ENCODE data around the gene CREBRF.
A peak's percentile ranks its signal among the peaks of the same experiment; 100 is the strongest.
"Not testable (repeated sequence)": the region's sequence is repeated elsewhere in the genome, so short reads cannot be mapped to it uniquely, and the experiment has no call there.

Gene CREBRF

DNA sequence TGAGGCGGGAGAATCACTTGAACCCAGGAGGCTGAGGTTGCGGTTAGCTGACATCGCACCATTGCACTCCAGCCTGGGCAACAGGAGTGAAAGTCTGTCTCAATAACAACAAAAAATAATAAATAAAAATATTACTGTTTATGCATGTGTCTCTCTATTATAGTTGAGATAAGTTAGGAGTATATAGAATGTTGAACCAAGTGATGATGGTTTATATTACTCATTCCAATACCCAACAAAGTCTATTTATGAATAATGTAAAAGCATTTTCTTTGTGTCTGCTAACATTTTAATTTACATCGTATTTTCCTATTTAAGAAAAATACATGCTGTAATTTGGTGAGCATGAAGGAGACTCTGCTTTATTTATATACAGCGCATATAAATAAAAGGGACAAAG, 35.8 kb downstream of the CREBRF start:
- Mint-ChIP-seq H3K27ac (no peak overlapping the region), H3K27me3 (no peaks in the 10 kb centered on the region), H3K4me3 (no peak overlapping the region), H3K36me3 (peaks cover 2% of the 10 kb centered on the region), H3K9me3 (ENCODE audit: low read depth) (no peaks in the 10 kb centered on the region), H3K4me1 (ENCODE audit: low read depth) (peaks cover 37% of the 10 kb centered on the region)

DNA sequence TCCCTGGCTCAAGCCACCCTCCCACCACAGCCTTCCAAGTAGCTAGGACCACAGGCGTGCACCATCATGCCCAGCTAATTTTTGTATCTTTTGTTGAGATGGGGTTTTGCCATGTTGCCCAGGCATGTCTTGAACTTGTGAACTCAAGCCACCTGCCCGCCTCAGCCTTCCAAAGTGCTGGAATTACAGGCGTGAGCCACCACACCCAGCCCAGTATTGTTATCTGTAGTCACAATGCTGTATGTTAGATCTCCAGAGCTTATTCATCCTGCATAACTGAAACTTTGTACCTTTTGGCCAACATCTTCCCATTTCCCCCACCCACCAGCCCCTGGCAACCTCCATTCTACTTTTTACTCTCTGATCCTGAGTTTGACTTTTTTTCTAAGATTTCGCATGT, 37.5 kb downstream of the CREBRF start:
- Mint-ChIP-seq H3K9me3 (ENCODE audit: low read depth) (no peaks in the 10 kb centered on the region), H3K4me1 (ENCODE audit: low read depth) (peaks cover 51% of the 10 kb centered on the region), H3K36me3 (peaks cover 2% of the 10 kb centered on the region), H3K27ac (no peak overlapping the region), H3K27me3 (no peaks in the 10 kb centered on the region), H3K4me3 (no peak overlapping the region)

DNA sequence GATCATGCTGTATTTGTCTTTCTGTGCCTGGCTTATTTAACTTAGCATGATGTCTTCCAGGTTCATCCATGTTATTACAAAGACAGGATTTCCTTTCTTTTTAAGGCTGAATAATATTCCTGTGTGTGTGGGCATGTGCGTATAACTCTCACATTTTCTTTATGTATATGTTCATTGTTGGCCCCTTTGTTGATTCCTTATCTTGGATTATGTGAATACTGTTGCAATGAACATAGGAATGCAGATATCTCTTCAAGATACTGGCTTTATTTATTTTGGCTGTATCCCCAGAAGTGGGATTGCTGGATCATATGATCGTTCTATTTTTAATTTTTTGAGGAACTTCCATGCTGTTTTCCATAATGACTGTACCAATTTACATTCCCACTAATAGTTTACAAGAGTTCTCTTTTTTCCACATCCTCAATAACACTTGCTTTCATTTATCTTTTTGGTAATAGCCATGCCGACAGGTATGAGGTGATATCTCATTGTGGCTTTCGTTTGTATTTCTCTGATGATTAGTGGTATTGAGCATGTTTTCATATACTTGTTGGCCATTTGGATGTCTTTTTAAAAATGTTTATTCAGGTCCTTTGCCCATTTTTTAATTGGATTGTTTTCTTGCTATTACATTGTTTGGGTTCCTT, 38.0 kb downstream of the CREBRF start:
- Mint-ChIP-seq H3K27me3 (no peaks in the 10 kb centered on the region), H3K36me3 (peaks cover 2% of the 10 kb centered on the region), H3K4me3 (no peak overlapping the region), H3K4me1 (ENCODE audit: low read depth) (peaks cover 56% of the 10 kb centered on the region), H3K9me3 (ENCODE audit: low read depth) (no peaks in the 10 kb centered on the region), H3K27ac (no peak overlapping the region)

DNA sequence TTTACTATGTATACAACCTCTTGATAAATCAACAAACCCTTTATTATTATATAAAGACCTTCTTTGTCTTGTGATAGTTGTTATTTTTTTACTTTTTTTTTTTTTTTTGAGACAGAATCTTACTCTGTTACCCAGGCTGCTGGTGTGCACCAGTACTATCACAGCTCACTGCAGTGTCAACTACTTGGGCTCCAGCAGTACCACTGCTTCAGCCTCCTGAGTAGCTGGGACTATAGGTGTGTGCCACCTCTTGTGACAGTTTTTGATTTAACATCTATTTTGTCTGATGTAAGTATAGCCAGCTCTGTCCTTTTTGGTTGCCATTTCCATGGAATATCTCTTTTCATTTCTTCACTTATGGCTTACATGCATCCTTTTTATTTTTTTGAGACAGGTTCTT, 42.6 kb downstream of the CREBRF start:
- Mint-ChIP-seq H3K4me1 (ENCODE audit: low read depth) (peaks cover 59% of the 10 kb centered on the region), H3K27ac (peak overlapping the region; percentile 51), H3K36me3 (peaks cover 7% of the 10 kb centered on the region), H3K4me3 (no peak overlapping the region), H3K9me3 (ENCODE audit: low read depth) (no peaks in the 10 kb centered on the region), H3K27me3 (no peaks in the 10 kb centered on the region)

DNA sequence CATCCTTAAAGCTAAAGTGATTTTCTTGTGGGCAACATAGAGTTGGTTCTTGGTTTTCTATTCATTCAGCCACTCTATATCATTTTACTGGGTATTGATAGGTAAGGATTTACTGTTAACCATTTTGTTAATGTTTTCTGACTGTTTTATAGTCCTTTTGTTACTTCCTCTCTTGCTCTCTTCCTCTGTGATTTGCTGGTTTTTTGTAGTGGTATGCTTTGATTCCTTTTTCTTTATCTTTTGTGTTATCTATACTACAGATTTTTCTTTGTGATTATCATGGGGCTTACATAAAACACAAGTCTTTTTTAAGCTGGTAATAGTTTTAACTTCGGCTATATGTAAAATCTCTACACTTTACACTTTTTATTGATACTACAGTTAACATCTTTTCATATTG, 43.3 kb downstream of the CREBRF start:
- H3K4me3 Mint-ChIP-seq, result peak overlapping the region; percentile 27
- H3K9me3 Mint-ChIP-seq (ENCODE audit: low read depth), result no peaks in the 10 kb centered on the region
- H3K36me3 Mint-ChIP-seq, result peaks cover 7% of the 10 kb centered on the region
- H3K27me3 Mint-ChIP-seq, result no peaks in the 10 kb centered on the region
- peak overlapping the region; percentile 51 for H3K27ac Mint-ChIP-seq
- peaks cover 56% of the 10 kb centered on the region for H3K4me1 Mint-ChIP-seq (ENCODE audit: low read depth)

DNA sequence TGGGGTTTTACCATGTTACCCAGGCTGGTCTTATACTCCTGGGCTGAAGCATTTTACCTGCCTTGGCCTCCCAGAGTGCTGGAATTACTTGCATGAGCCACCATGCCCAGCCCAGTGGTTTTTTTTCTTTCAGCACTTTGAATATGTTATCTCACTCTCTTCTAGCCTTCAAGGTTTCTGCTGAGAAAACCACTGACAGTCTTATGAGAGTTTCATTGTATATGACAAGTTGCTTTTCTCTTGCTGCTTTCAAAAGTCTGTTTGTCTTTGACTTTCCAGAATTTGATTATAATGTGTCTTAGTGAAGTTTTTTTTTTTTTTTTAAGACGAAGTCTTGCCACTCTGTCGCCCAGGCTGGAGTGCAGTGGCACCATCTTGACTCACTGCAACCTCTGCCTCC, 45.1 kb downstream of the CREBRF start:
- H3K4me3 Mint-ChIP-seq, result no peak overlapping the region
- H3K27me3 Mint-ChIP-seq, result no peaks in the 10 kb centered on the region
- H3K36me3 Mint-ChIP-seq, result peaks cover 10% of the 10 kb centered on the region
- H3K27ac Mint-ChIP-seq, result no peak overlapping the region
- no peaks in the 10 kb centered on the region for H3K9me3 Mint-ChIP-seq (ENCODE audit: low read depth)
- peaks cover 58% of the 10 kb centered on the region for H3K4me1 Mint-ChIP-seq (ENCODE audit: low read depth)

DNA sequence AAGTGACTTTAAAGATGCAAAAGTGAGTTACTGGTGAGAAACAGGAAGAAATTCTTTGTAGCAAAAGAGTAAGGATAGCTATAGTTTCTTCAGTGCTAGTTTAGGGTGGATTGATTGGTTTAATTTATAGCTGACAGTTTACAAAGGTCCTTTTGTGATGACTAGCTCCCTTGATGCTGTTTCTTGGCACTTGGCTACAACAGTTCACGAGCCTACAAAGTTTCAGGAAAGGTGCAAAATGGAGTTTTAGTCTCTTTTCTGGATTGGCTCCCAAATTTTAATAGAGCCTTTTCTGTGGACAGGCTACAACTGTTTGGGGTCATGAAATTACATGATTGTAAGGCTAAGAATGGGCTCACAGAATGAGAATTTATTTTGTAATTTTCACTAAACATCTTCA, 47.3 kb downstream of the CREBRF start:
- no peak overlapping the region for H3K27ac Mint-ChIP-seq

DNA sequence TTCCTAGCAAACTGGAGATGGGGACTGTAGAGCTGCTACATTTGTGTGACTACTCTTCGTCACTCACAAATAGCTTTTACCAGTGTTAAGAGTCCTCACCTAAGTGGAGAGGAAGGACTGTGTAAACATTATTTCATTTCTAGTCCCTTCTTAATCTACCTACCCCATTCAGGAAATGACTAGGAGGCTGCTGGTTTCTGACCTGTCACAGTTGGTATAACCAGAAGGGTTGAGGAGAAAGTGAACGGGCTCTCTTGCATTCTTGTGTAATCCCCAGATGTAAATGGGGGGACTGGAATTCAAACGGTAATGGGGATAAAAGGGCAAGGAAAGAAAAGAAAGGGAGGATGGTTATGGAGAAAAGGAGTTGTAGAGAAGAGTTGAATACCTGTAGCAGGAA, 52.8 kb downstream of the CREBRF start:
- Mint-ChIP-seq H3K36me3 (peaks cover 8% of the 10 kb centered on the region), H3K9me3 (ENCODE audit: low read depth) (no peaks in the 10 kb centered on the region), H3K27me3 (no peaks in the 10 kb centered on the region), H3K4me1 (ENCODE audit: low read depth) (peaks cover 11% of the 10 kb centered on the region), H3K4me3 (no peak overlapping the region), H3K27ac (peak overlapping the region; percentile 46)

More for the DNA sequence above, 47.3 kb downstream of the CREBRF start:
- H3K36me3 Mint-ChIP-seq, result peaks cover 10% of the 10 kb centered on the region
- H3K27me3 Mint-ChIP-seq, result no peaks in the 10 kb centered on the region
- peaks cover 40% of the 10 kb centered on the region for H3K4me1 Mint-ChIP-seq (ENCODE audit: low read depth)
- H3K9me3 Mint-ChIP-seq (ENCODE audit: low read depth), result no peaks in the 10 kb centered on the region
- no peak overlapping the region for H3K4me3 Mint-ChIP-seq

DNA sequence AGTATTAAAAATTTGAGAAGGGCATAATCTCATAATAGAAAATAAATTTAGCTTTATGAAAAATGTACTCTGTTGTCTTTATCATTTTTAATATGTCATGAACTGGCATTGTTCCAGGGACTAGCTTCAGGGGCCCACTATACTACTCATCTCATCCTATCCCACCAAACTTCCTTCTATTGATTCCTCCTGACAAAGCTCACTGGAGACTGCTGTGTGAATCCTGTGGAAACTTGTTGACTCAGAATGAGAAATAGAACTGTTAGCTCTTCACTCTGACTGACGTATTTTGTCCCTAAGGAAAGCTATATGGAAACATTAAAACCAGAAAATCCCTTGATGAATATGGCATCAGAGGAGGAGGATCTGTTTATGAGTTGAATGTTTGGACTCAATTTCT, 58.4 kb downstream of the CREBRF start:
- no peak overlapping the region for H3K4me3 Mint-ChIP-seq
- H3K9me3 Mint-ChIP-seq (ENCODE audit: low read depth), result peaks cover 2% of the 10 kb centered on the region
- H3K36me3 Mint-ChIP-seq, result peaks cover 19% of the 10 kb centered on the region
- H3K27me3 Mint-ChIP-seq, result no peaks in the 10 kb centered on the region
- H3K27ac Mint-ChIP-seq, result peak overlapping the region; percentile 58
- H3K4me1 Mint-ChIP-seq (ENCODE audit: low read depth), result peaks cover 5% of the 10 kb centered on the region

DNA sequence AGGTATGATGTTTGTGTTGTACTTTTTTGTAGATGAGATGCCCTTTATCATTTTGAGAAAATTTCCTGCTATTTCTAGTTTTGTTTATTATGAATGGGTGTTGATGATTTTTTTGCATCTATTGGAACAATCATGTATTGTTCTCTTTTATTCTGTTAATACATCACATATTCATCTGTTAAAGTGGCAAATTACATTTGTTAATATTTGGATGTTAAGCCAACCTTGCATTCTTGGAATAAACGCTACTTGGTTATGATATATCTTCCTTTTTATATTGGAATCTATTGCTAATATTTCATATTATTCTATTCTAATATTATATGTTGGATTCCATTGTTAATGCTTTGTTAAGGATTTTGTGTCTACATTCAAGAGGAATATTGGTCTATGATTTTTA, 63.6 kb downstream of the CREBRF start:
- H3K4me1 Mint-ChIP-seq (ENCODE audit: low read depth), result peaks cover 2% of the 10 kb centered on the region
- no peaks in the 10 kb centered on the region for H3K27me3 Mint-ChIP-seq
- H3K4me3 Mint-ChIP-seq, result no peak overlapping the region
- peaks cover 3% of the 10 kb centered on the region for H3K9me3 Mint-ChIP-seq (ENCODE audit: low read depth)
- peaks cover 23% of the 10 kb centered on the region for H3K36me3 Mint-ChIP-seq
- no peak overlapping the region for H3K27ac Mint-ChIP-seq

DNA sequence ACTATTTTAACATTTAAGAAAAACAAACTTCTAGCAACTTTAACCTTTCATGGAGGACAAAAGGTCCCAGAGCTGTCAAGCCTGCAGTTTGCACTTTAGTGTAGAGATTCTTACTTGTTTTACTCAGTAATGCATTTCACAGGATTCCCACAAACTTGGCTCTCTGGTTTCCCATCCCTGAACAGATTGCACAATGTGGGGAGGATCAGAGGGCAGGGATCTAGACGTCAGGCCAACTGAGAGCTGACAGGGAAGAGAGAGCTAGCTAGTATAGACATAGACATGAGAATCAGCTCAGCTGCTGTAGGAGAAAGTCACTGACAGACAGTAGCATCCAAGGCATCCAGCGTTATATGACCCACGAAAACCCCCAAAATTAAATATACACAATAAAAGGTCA, 67.3 kb downstream of the CREBRF start:
- peaks cover 20% of the 10 kb centered on the region for H3K36me3 Mint-ChIP-seq
- H3K4me3 Mint-ChIP-seq, result no peak overlapping the region
- no peak overlapping the region for H3K27ac Mint-ChIP-seq
- H3K9me3 Mint-ChIP-seq (ENCODE audit: low read depth), result peaks cover 3% of the 10 kb centered on the region
- H3K4me1 Mint-ChIP-seq (ENCODE audit: low read depth), result peaks cover 2% of the 10 kb centered on the region
- H3K27me3 Mint-ChIP-seq, result no peaks in the 10 kb centered on the region

DNA sequence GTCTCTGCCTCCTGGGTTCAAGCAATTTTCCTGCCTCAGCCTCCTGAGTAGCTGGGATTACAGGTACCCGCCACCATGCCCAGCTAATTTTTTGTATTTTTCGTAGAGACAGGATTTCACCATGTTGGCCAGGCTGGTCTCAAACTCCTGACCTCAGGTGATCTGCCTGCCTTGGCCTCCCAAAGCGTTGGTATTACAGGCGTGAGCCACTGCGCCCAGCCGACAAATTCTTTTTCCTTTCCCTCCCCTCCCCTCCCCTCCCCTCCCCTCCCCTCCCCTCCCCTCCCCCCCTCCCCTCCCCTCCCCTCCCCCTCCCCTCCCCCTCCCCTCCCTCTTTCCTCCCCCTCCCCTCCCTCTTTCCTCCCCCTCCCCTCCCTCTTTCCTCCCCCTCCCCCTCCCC, 76.0 kb downstream of the CREBRF start:
- not testable (repeated sequence) for H3K27me3 Mint-ChIP-seq; H3K27ac Mint-ChIP-seq; H3K4me1 Mint-ChIP-seq (ENCODE audit: low read depth); H3K4me3 Mint-ChIP-seq; H3K9me3 Mint-ChIP-seq (ENCODE audit: low read depth); H3K36me3 Mint-ChIP-seq

DNA sequence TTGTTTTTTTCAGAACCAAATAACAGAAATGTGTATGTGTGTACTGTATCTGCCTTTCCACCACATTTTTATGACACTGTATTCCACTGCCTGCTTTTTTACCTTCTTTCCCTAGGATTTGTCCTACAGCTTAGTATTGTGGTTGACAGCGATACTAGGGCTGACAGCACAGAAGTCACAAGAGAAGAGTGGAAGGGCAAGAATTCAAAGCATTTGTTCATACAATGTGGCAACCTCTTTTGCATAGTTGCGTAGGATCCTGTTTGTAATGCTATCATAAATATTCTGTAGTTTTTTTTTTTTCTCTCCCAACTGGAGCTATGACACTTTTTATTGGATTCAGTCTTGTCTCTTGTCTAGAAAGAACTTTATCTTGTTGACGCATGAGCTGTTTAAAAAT, 82.6 kb downstream of the CREBRF start:
- Mint-ChIP-seq H3K27me3 (no peaks in the 10 kb centered on the region), H3K27ac (peak overlapping the region; percentile 50), H3K9me3 (ENCODE audit: low read depth) (no peaks in the 10 kb centered on the region), H3K36me3 (no peaks in the 10 kb centered on the region), H3K4me3 (no peak overlapping the region), H3K4me1 (ENCODE audit: low read depth) (peaks cover 2% of the 10 kb centered on the region)

DNA sequence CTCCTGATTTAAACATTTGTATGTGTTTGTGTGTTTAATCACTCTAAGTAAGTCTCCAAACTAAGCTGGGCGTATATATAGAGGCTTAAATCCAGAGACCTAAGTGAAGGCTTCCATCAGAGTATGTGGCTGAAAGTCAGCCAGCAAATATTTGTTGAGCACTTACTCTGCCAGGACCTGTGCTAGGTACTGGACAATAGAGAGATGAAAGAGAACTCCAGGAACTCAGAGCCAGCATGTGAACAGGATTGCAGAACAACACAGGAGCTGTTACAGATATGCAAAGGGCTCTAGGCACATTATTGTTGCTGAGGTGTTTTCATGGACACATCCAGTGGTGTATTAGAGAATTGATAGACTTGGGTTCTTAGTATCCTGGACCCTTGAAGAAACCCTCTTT, 83.5 kb downstream of the CREBRF start:
- no peak overlapping the region for H3K4me3 Mint-ChIP-seq

DNA sequence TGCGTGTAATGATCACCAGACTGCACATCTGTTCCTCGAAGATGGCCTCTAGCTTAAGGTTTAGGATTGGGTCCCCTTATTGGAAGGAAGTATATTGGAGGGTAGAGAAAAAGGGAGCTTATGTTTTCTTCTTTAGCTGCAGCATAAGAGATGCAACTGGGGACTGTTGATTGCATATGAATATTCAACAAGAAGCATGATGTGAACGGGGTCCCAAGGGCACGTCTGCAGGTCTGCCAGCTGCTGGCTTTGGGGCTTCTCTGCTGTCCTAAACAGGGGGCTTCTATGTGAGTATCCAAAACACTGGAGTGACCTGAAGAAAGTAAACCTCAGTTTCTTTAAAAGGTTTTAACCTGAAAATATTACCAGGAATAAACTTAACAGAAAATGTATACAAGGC, 84.6 kb downstream of the CREBRF start:
- no peak overlapping the region for H3K27ac Mint-ChIP-seq
- no peaks in the 10 kb centered on the region for H3K9me3 Mint-ChIP-seq (ENCODE audit: low read depth)
- no peak overlapping the region for H3K4me3 Mint-ChIP-seq

More for the DNA sequence above, 83.5 kb downstream of the CREBRF start:
- H3K4me1 Mint-ChIP-seq (ENCODE audit: low read depth), result peaks cover 6% of the 10 kb centered on the region
- H3K9me3 Mint-ChIP-seq (ENCODE audit: low read depth), result no peaks in the 10 kb centered on the region
- H3K27me3 Mint-ChIP-seq, result no peaks in the 10 kb centered on the region
- no peaks in the 10 kb centered on the region for H3K36me3 Mint-ChIP-seq
- no peak overlapping the region for H3K27ac Mint-ChIP-seq

DNA sequence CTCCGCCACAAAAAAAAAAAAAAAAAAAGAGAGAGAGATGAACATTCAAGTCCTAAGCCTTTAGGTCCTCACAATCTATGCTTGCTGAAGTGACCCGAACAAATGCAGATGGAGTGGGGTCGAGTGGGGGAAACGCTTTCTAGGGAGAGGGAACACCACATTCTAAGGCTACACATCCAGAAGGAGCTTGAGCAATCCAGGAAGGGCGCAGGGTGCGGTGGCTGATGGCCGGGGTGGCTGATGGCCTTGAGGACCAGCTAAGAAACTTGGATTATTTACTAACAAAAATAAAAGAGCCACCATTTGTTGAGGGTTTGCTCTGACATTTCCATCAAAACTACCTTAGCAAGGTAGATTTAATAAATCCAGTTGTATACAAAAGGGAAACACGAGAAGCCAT, 87.4 kb downstream of the CREBRF start:
- Mint-ChIP-seq H3K9me3 (ENCODE audit: low read depth) (no peaks in the 10 kb centered on the region), H3K27ac (peak overlapping the region; percentile 22), H3K4me3 (no peak overlapping the region), H3K36me3 (peaks cover 4% of the 10 kb centered on the region), H3K27me3 (no peaks in the 10 kb centered on the region), H3K4me1 (ENCODE audit: low read depth) (peaks cover 20% of the 10 kb centered on the region)

More for the DNA sequence above, 84.6 kb downstream of the CREBRF start:
- Mint-ChIP-seq H3K36me3 (no peaks in the 10 kb centered on the region), H3K27me3 (no peaks in the 10 kb centered on the region), H3K4me1 (ENCODE audit: low read depth) (peaks cover 12% of the 10 kb centered on the region)
